ENCODE results near the gene SRSF8.

- TF ChIP-seq CTCF (IDR thresholded peaks at IDR 0.05), result no peak
- TF ChIP-seq POLR2A (IDR thresholded peaks at IDR 0.05), result no peak
These were observed 38.1 kb downstream of the SRSF8 start for GRCh38 chr11:95104856-95105255.

Data from uterus (tissue), 2 donors.